HUES6 (cell line): ENCODE data around the gene UBASH3A.

Experiments
- H3K27ac ChIP-seq: 2 replicates; pipeline ENCODE4 v1.7.0; 2013; ENCODE audit warnings: low read depth, mild to moderate bottlenecking, low read length, inconsistent platforms
- H3K27me3 ChIP-seq: 2 replicates; pipeline ENCODE4 v1.6.1; 2013; ENCODE audit warnings: low read length; ENCODE audit not compliant: control insufficient read depth, insufficient read depth
- H3K36me3 ChIP-seq: 2 replicates; pipeline ENCODE4 v1.6.1; 2013; ENCODE audit warnings: low read length; ENCODE audit not compliant: control insufficient read depth, insufficient read depth
- H3K4me1 ChIP-seq: 2 replicates; pipeline ENCODE4 v1.6.1; 2013; ENCODE audit warnings: low read length; ENCODE audit not compliant: control insufficient read depth, insufficient read depth
- H3K4me3 ChIP-seq: 2 replicates; pipeline ENCODE4 v1.5.1; 2013; ENCODE audit warnings: low read depth, low read length
- H3K9ac ChIP-seq: one replicate; pipeline ENCODE4 v1.6.1; 2013; ENCODE audit warnings: mild to moderate bottlenecking, low read length
- H3K9me3 ChIP-seq: 2 replicates; pipeline ENCODE4 v1.6.1; 2013; ENCODE audit warnings: low read depth, low read length; ENCODE audit not compliant: control insufficient read depth, insufficient read depth

UBASH3A gene

GRCh38 chr21:42495765-42496119 is 92.0 kb downstream of the UBASH3A start:
- Histone ChIP-seq H3K9ac (no peak overlapping the region), H3K36me3 (no peaks in the 10 kb centered on the region), H3K27me3 (peaks cover 10% of the 10 kb centered on the region; the same call in 1 of the 2 replicates), H3K27ac (no peak overlapping the region), H3K9me3 (no peaks in the 10 kb centered on the region), H3K4me3 (peak overlapping the region; percentile 71), H3K4me1 (peaks cover 18% of the 10 kb centered on the region)

GRCh38 chr21:42496120-42496838 is 92.6 kb downstream of the UBASH3A start, which contains the start of gene RSPH1:
TSS of gene RSPH1 (minus strand) at chr21:42496224. CDS start at chr21:42496186, 38 bp downstream.
- Histone ChIP-seq H3K9me3 (no peaks in the 10 kb centered on the region), H3K27ac (no peak within 1 kb of the TSS), H3K9ac (peak within 1 kb of the TSS; percentile 62), H3K36me3 (no peaks in the 10 kb centered on the region), H3K4me1 (peaks cover 18% of the 10 kb centered on the region), H3K27me3 (peaks cover 10% of the 10 kb centered on the region; the same call in 1 of the 2 replicates), H3K4me3 (peak within 1 kb of the TSS; percentile 73)

GRCh38 chr21:42496839-42497202 is 93.1 kb downstream of the UBASH3A start:
- no peaks in the 10 kb centered on the region for H3K36me3 ChIP-seq
- H3K9me3 ChIP-seq = no peaks in the 10 kb centered on the region
- peak overlapping the region; percentile 73 for H3K4me3 ChIP-seq
- peak overlapping the region; percentile 62 for H3K9ac ChIP-seq
- H3K27me3 ChIP-seq = peaks cover 10% of the 10 kb centered on the region; the same call in 1 of the 2 replicates
- no peak overlapping the region for H3K27ac ChIP-seq
- peaks cover 18% of the 10 kb centered on the region for H3K4me1 ChIP-seq
